Neural progenitor cell (in vitro differentiated cells): ENCODE results near the gene ZXDC.

Source experiments
- CTCF ChIP-seq: fragments of 200-600 bp; sonication (generic); IDR thresholded peaks from 2 replicates; pipeline ENCODE4 v1.5.1; 2017; ENCODE audit warnings: antibody characterized with exemption, mild to moderate bottlenecking
- EZH2phosphoT487 ChIP-seq: fragments of 200-600 bp; sonication (generic); IDR thresholded peaks from 2 replicates; pipeline ENCODE4 v1.6.1; 2017; ENCODE audit warnings: antibody characterized with exemption

GRCh38 chr3:126390201-126390600 is 85.5 kb downstream of the ZXDC start:
- TF ChIP-seq CTCF (no peak), EZH2phosphoT487 (no peak)
